Spleen (tissue), 11 donors: ENCODE data around the gene HNRNPL. TPM values are rescaled to one million over a fixed set of nuclear protein-coding genes. Genes with fewer than 3 reads are reported as not detected.
A peak's percentile ranks its signal among the peaks of the same experiment; 100 is the strongest.

Experiments used
- DNase-seq: peaks from one replicate; pipeline ENCODE4 v3.0.0-alpha.2; 2020
- H3K27ac ChIP-seq, 8 donors: fragments of 200-600 bp; sonication (generic) in 7 of 8; 1 replicate in 4 of 8; 2 replicates in 4 of 8; pipeline versions ENCODE4 v1.5.0 to v1.8.0; 2016 to 2021; ENCODE audit warnings: inconsistent platforms in 4 of 8, mild to moderate bottlenecking in 4 of 8, moderate library complexity in 1 of 8
- H3K27me3 ChIP-seq, 7 donors: fragments of 200-600 bp; sonication (generic) in 6 of 7; replicated peaks in 1 of 7; 1 replicate in 4 of 7; 2 replicates in 3 of 7; pipeline versions ENCODE4 v1.5.0 to v1.8.0; 2016 to 2021; ENCODE audit warnings: inconsistent platforms in 3 of 7, mild to moderate bottlenecking in 1 of 7
- H3K36me3 ChIP-seq, 6 donors: fragments of 200-600 bp; sonication (generic) in 5 of 6; 1 replicate in 4 of 6; 2 replicates in 2 of 6; pipeline versions ENCODE4 v1.5.0 to v1.8.0; 2016 to 2021; ENCODE audit warnings: inconsistent platforms in 2 of 6
- H3K4me1 ChIP-seq, 6 donors: fragments of 200-600 bp; sonication (generic) in 5 of 6; 1 replicate in 3 of 6; 2 replicates in 3 of 6; pipeline versions ENCODE4 v1.5.0 to v1.8.0; 2016 to 2021; ENCODE audit warnings: inconsistent platforms in 3 of 6
- H3K4me3 ChIP-seq, 8 donors: fragments of 200-600 bp; sonication (generic) in 7 of 8; 1 replicate in 4 of 8; 2 replicates in 4 of 8; pipeline versions ENCODE4 v1.5.0 to v1.8.0; 2016 to 2021; ENCODE audit warnings: inconsistent platforms in 4 of 8, mild to moderate bottlenecking in 4 of 8, moderate library complexity in 2 of 8
- H3K9me3 ChIP-seq, 8 donors: fragments of 200-600 bp; sonication (generic) in 7 of 8; 1 replicate in 4 of 8; 2 replicates in 4 of 8; pipeline versions ENCODE4 v1.5.0 to v1.8.0; 2016 to 2021; ENCODE audit warnings: inconsistent platforms in 4 of 8
- CTCF ChIP-seq, 11 experiments: fragments of 200-600 bp in 7 of 11; fragments of 450-650 bp in 4 of 11; sonication (generic) in 4 of 11; IDR thresholded peaks in 8 of 11; conservative IDR thresholded peaks in 3 of 11; 1 replicate in 7 of 11; 2 replicates in 4 of 11; pipeline versions ENCODE4 v1.4.0 to v1.8.0; 2016 to 2021; ENCODE audit warnings: antibody characterized with exemption in 11 of 11, inconsistent platforms in 4 of 11, mild to moderate bottlenecking in 1 of 11
- POLR2A ChIP-seq, 3 donors: fragments of 450-650 bp; IDR thresholded peaks; one replicate each; pipeline ENCODE4 v1.5.1; 2017; ENCODE audit warnings: antibody characterized with exemption in 3 of 3, mild to moderate bottlenecking in 1 of 3
- POLR2AphosphoS5 ChIP-seq, 3 donors: sonication (generic); formaldehyde crosslinking; IDR thresholded peaks; one replicate each; pipeline ENCODE4 v1.5.1; 2017; ENCODE audit warnings: antibody characterized with exemption in 3 of 3
- WGBS, 5 donors: extraction: QIAGEN DNeasy Blood & Tissue Kit in 3 of 5; methylation state at CpG; one replicate each; pipeline versions ENCODE4 v1.1.5 to v1.1.7; 2013 to 2018; 5-methylcytosine and 5-hydroxymethylcytosine counted together
- intact Hi-C: fragments of 100-400 bp; cut with DNase I; formaldehyde crosslinking; loops from one replicate; pipeline ENCODE4 v1.15.0; 2023; ENCODE audit warnings: low total_unique reads
- polyA plus RNA-seq, 3 donors: library from polyadenylated mRNA; stranded (reverse); fragments of 200-250 nt; gene quantifications; one replicate each; pipeline ENCODE4 v1.2.1, GENCODE V29; 2013
- total RNA-seq, 7 donors: library from RNA; depleted of rRNA in 3 of 7; stranded (reverse); fragments of >200 nt in 3 of 7; fragmentation: NEBNext Ultra II Directional in 4 of 7; extraction: Animal tissue kit (Norgen Biotek cat#: 25700) in 4 of 7; gene quantifications; one replicate each; pipeline versions ENCODE4 v1.1.0 to v1.2.1, GENCODE V29; 2016 to 2021
- donor health status: healthy with polysubstance abuse.
- donor health status: DM: no; HTN: no; CAD: no; lungs with moderate emphysema.
- donor health status: DM: no; HTN: no; CAD: no.
- donor health status: Bipolar disorder and iron deficiency.
- donor health status: healthy.
- donor health status: DM: no; HTN: no; CAD: no.
- donor health status: DM: yes; HTN: yes; CAD: no.

Gene HNRNPL
- total and polyA plus RNA-seq, 10 donors: 147 to 357 (median 222) TPM

GRCh38 chr19:38869836-38870607, 20.2 kb upstream of the HNRNPL start:
- peaks cover 0 to 43% (median 0%) of the 10 kb centered on the region in 6 donors for H3K36me3 ChIP-seq
- peak overlapping the region; percentile 31 to 70 (median 54) for H3K4me3 ChIP-seq
- H3K4me1 ChIP-seq: peaks cover 23 to 59% (median 52%) of the 10 kb centered on the region in 6 donors
- intact Hi-C loops: no loop called here
- 12 to 30% (median 15%) methylated on average over 25 to 62 of the region's 62 CpGs for WGBS, 5 donors
- H3K27ac ChIP-seq: peak overlapping the region; percentile 71 to 93 (median 84)
- DNase-seq: peak; percentile 99
- TF ChIP-seq POLR2AphosphoS5 (IDR thresholded peaks at IDR 0.05): peak; percentile 89 to 94 (median 92)
- peak in 1 of 3 donors; percentile 17 for TF ChIP-seq POLR2A (IDR thresholded peaks at IDR 0.05)
- peak; percentile 89 to 98 (median 95) for TF ChIP-seq CTCF (IDR thresholded peaks at IDR 0.05 in 8 of 11, conservative IDR thresholded peaks at IDR 0.05 in 3 of 11)
- no peaks in the 10 kb centered on the region for H3K27me3 ChIP-seq
- no peaks in the 10 kb centered on the region for H3K9me3 ChIP-seq

- 1 to 14% (median 6%) methylated on average over 20 to 34 of the region's 34 CpGs for whole genome bisulfite sequencing, 5 donors
These were observed 19.5 kb upstream of the HNRNPL start for GRCh38 chr19:38869160-38869835.

GRCh38 chr19:38868551-38868950, 18.8 kb upstream of the HNRNPL start:
- Histone ChIP-seq H3K27me3 (no peaks in the 10 kb centered on the region), H3K36me3 (peaks cover 0 to 38% (median 0%) of the 10 kb centered on the region in 6 donors), H3K4me3 (peak overlapping the region in 6 of 8 donors; percentile 49 to 70 (median 55)), H3K4me1 (peaks cover 32 to 74% (median 66%) of the 10 kb centered on the region in 6 donors), H3K27ac (peak overlapping the region; percentile 8 to 93 (median 84)), H3K9me3 (no peaks in the 10 kb centered on the region)
- DNase-seq: no peak
- 67 to 79% (median 75%) methylated on average over 6 of the region's 6 CpGs for WGBS, 5 donors
- intact Hi-C loops: no loop called here
- TF ChIP-seq CTCF (IDR thresholded peaks at IDR 0.05 in 8 of 11, conservative IDR thresholded peaks at IDR 0.05 in 3 of 11): no peak
- TF ChIP-seq POLR2AphosphoS5 (IDR thresholded peaks at IDR 0.05): no peak
- no peak for TF ChIP-seq POLR2A (IDR thresholded peaks at IDR 0.05)

More at GRCh38 chr19:38869160-38869835, 19.5 kb upstream of the HNRNPL start:
- Histone ChIP-seq H3K27ac (peak overlapping the region; percentile 71 to 93 (median 84)), H3K4me1 (peaks cover 28 to 66% (median 59%) of the 10 kb centered on the region in 6 donors), H3K4me3 (peak overlapping the region; percentile 31 to 70 (median 54)), H3K27me3 (no peaks in the 10 kb centered on the region), H3K9me3 (no peaks in the 10 kb centered on the region), H3K36me3 (peaks cover 0 to 43% (median 0%) of the 10 kb centered on the region in 6 donors)
- intact Hi-C loops: no loop called here
- peak; percentile 92 for DNase-seq
- no peak for TF ChIP-seq POLR2A (IDR thresholded peaks at IDR 0.05)
- peak; percentile 49 to 64 (median 58) for TF ChIP-seq POLR2AphosphoS5 (IDR thresholded peaks at IDR 0.05)

GRCh38 chr19:38867171-38867780, 17.5 kb upstream of the HNRNPL start:
- Histone ChIP-seq H3K27ac (peak overlapping the region in 1 of 8 donors; percentile 94), H3K4me1 (peaks cover 40 to 87% (median 79%) of the 10 kb centered on the region in 6 donors), H3K4me3 (no peak overlapping the region), H3K36me3 (peaks cover 0 to 25% (median 0%) of the 10 kb centered on the region in 6 donors), H3K27me3 (no peaks in the 10 kb centered on the region), H3K9me3 (no peaks in the 10 kb centered on the region)
- intact Hi-C loops: no loop called here
- 85 to 90% (median 88%) methylated on average over 10 of the region's 10 CpGs for WGBS, 5 donors
- no peak for TF ChIP-seq POLR2AphosphoS5 (IDR thresholded peaks at IDR 0.05)
- no peak for TF ChIP-seq CTCF (IDR thresholded peaks at IDR 0.05 in 8 of 11, conservative IDR thresholded peaks at IDR 0.05 in 3 of 11)
- TF ChIP-seq POLR2A (IDR thresholded peaks at IDR 0.05): no peak
- DNase-seq: no peak
